PC-9 (cell line): Measurements from ENCODE around the gene PQBP1. TPM values are rescaled to one million over a fixed set of nuclear protein-coding genes. Genes with fewer than 3 reads are reported as not detected.

Experiments used
- BruUV-seq: library from RNA; stranded (reverse); fragments of 400-500 nt; replicated peaks from 2 replicates; lab custom pipeline; 2021; lab: Mats Ljungman, UMichigan
- CTCF ChIA-PET: fragments of 300-600 bp; sonication (Branson Sonifier 250); formaldehyde crosslinking; loops from one replicate; lab custom pipeline; 2022; ENCODE audit warnings: antibody characterized with exemption; lab: Charles Lee
- POLR2A ChIA-PET: fragments of 300-600 bp; sonication (Branson Sonifier 250); formaldehyde crosslinking; loops from one replicate; lab custom pipeline; 2022; ENCODE audit warnings: antibody characterized with exemption; ENCODE audit not compliant: unreplicated experiment; lab: Charles Lee
- DNase-seq, 2 experiments: peaks; one replicate each; pipeline versions ENCODE4 v3.0.0 to v3.0.0-alpha.2; 2015 to 2022; ENCODE audit warnings: mixed read lengths in 1 of 2
- H2AFZ ChIP-seq: fragments of 200-600 bp; sonication (generic); 2 replicates; pipeline ENCODE4 v1.8.1; 2017; ENCODE audit warnings: antibody characterized with exemption
- H3F3A ChIP-seq: fragments of 200-600 bp; sonication (generic); 2 replicates; pipeline ENCODE4 v1.8.1; 2017; ENCODE audit warnings: antibody characterized with exemption, mild to moderate bottlenecking, low read depth; ENCODE audit not compliant: insufficient read depth
- H3K27ac ChIP-seq: fragments of 200-600 bp; sonication (generic); 2 replicates; pipeline ENCODE4 v1.6.1; 2016; ENCODE audit warnings: mixed run types
- H3K27me3 ChIP-seq: fragments of 200-600 bp; sonication (generic); 2 replicates; pipeline ENCODE4 v1.6.1; 2016; ENCODE audit warnings: low read depth, mixed run types; ENCODE audit not compliant: insufficient read depth
- H3K36me3 ChIP-seq: fragments of 200-600 bp; sonication (generic); 2 replicates; pipeline ENCODE4 v1.6.1; 2016; ENCODE audit warnings: low read depth, mixed run types
- H3K4me1 ChIP-seq: fragments of 200-600 bp; sonication (generic); replicated peaks from 2 replicates; pipeline ENCODE4 v1.6.1; 2016; ENCODE audit warnings: mixed run types; ENCODE audit not compliant: insufficient read depth
- H3K4me2 ChIP-seq: fragments of 200-600 bp; sonication (generic); 2 replicates; pipeline ENCODE4 v1.6.1; 2017; ENCODE audit warnings: mixed run types
- H3K4me3 ChIP-seq: fragments of 200-600 bp; sonication (generic); 2 replicates; pipeline ENCODE4 v1.6.1; 2016; ENCODE audit warnings: mixed run types
- H3K79me2 ChIP-seq: fragments of 200-600 bp; sonication (generic); 2 replicates; pipeline ENCODE4 v1.6.1; 2017; ENCODE audit warnings: low read depth, mixed run types
- H3K9me2 ChIP-seq: fragments of 200-600 bp; sonication (generic); 2 replicates; pipeline ENCODE4 v1.8.1; 2017; ENCODE audit warnings: mild to moderate bottlenecking; ENCODE audit not compliant: insufficient read depth
- H3K9me3 ChIP-seq: fragments of 200-600 bp; sonication (generic); 2 replicates; pipeline ENCODE4 v1.8.1; 2016; ENCODE audit warnings: low read depth; ENCODE audit not compliant: insufficient read depth
- H4K20me1 ChIP-seq: fragments of 200-600 bp; sonication (generic); 2 replicates; pipeline ENCODE4 v1.8.1; 2017; ENCODE audit not compliant: insufficient read depth
- CTCF ChIP-seq: fragments of 200-600 bp; sonication (generic); conservative IDR thresholded peaks from 2 replicates; pipeline ENCODE4 v1.6.1; 2017; ENCODE audit warnings: mixed run types, antibody characterized with exemption, mild to moderate bottlenecking, moderate library complexity
- EZH2 ChIP-seq: fragments of 200-600 bp; sonication (generic); IDR thresholded peaks from 2 replicates; pipeline ENCODE4 v1.8.0; 2017; ENCODE audit warnings: antibody characterized with exemption, low read depth
- intact Hi-C: fragments of 100-400 bp; cut with micrococcal nuclease; formaldehyde crosslinking; loops from one replicate; pipeline ENCODE4 v1.10.0; 2022; ENCODE audit not compliant: unreplicated experiment
- total RNA-seq: library from RNA; stranded (reverse); gene quantifications from 2 replicates; pipeline ENCODE4 v1.2.3, GENCODE V29; 2021

Gene PQBP1
- total RNA-seq, 1 experiment from 2014 or later, result 36.4 TPM

- DNase-seq, result no peak
- no peaks in the 10 kb centered on the region for H3K27me3 ChIP-seq
- no peak overlapping the region for H2AFZ ChIP-seq
- intact Hi-C loops, result no loop called here
- no peak for TF ChIP-seq CTCF
- no peaks in the 10 kb centered on the region for H3K36me3 ChIP-seq
- no peak overlapping the region for H3K27ac ChIP-seq
- no peaks in the 10 kb centered on the region for H3K79me2 ChIP-seq
- POLR2A ChIA-PET, result no interaction called here
- CTCF ChIA-PET, result no interaction called here
- H3K4me3 ChIP-seq, result no peak overlapping the region
- H3K4me2 ChIP-seq, result no peak overlapping the region
- no peaks in the 10 kb centered on the region for H3K9me3 ChIP-seq
- no TSS peak for BruUV-seq
- no peaks in the 10 kb centered on the region for H3K4me1 ChIP-seq
- H4K20me1 ChIP-seq, result no peaks in the 10 kb centered on the region
- H3K9me2 ChIP-seq, result no peaks in the 10 kb centered on the region
- H3F3A ChIP-seq, result no peaks in the 10 kb centered on the region
Measured at GRCh38 chrX:48920718-48921104, 23.0 kb downstream of the PQBP1 start.

GRCh38 chrX:48923771-48924170 lies 26.0 kb downstream of the PQBP1 start:
- ChIA-PET CTCF (no interaction called here), POLR2A (no interaction called here)
- Histone ChIP-seq H3K4me3 (no peak overlapping the region), H3K36me3 (no peaks in the 10 kb centered on the region), H3K79me2 (no peaks in the 10 kb centered on the region), H3K9me3 (no peaks in the 10 kb centered on the region), H3F3A (no peaks in the 10 kb centered on the region), H3K27ac (no peak overlapping the region), H2AFZ (no peak overlapping the region), H3K9me2 (no peaks in the 10 kb centered on the region), H3K27me3 (no peaks in the 10 kb centered on the region), H3K4me2 (no peak overlapping the region), H4K20me1 (no peaks in the 10 kb centered on the region), H3K4me1 (no peaks in the 10 kb centered on the region)
- intact Hi-C loops, result no loop called here
- DNase-seq, result no peak
- no TSS peak for BruUV-seq
- TF ChIP-seq CTCF (no peak), EZH2 (no peak)

GRCh38 chrX:48924270-48924669 lies 26.5 kb downstream of the PQBP1 start:
- H3K27ac ChIP-seq, result no peak overlapping the region
- H3K4me1 ChIP-seq, result no peaks in the 10 kb centered on the region
- no peaks in the 10 kb centered on the region for H3K9me3 ChIP-seq
- CTCF ChIA-PET, result no interaction called here
- no peaks in the 10 kb centered on the region for H3K27me3 ChIP-seq
- no peaks in the 10 kb centered on the region for H3K9me2 ChIP-seq
- no peak overlapping the region for H3K4me3 ChIP-seq
- H3K4me2 ChIP-seq, result no peak overlapping the region
- no peak for DNase-seq
- no TSS peak for BruUV-seq
- no peaks in the 10 kb centered on the region for H3K36me3 ChIP-seq
- no peaks in the 10 kb centered on the region for H3K79me2 ChIP-seq
- TF ChIP-seq EZH2, result no peak
- TF ChIP-seq CTCF, result no peak
- no peaks in the 10 kb centered on the region for H3F3A ChIP-seq
- intact Hi-C loops, result no loop called here
- POLR2A ChIA-PET, result no interaction called here
- H4K20me1 ChIP-seq, result no peaks in the 10 kb centered on the region
- no peak overlapping the region for H2AFZ ChIP-seq
